Subcutaneous adipose tissue (tissue), 4 donors: Measurements from ENCODE around the gene FGF12. TPM values are rescaled to one million over a fixed set of nuclear protein-coding genes. Genes with fewer than 3 reads are reported as not detected.

Source experiments
- CTCF ChIP-seq: fragments of 450-650 bp; IDR thresholded peaks from one replicate; pipeline ENCODE4 v1.5.1; 2016; ENCODE audit warnings: low read depth, mild to moderate bottlenecking, control low read depth, antibody characterized with exemption, moderate library complexity
- total RNA-seq, 4 donors: library from RNA; depleted of rRNA; stranded (reverse); fragments of >200 nt; gene quantifications; one replicate each; pipeline ENCODE4 v1.1.0, GENCODE V29; 2016

FGF12 gene
- total RNA-seq, 4 donors from 2014 or later, result 1.1 to 12.1 (median 4.5) TPM

- no peak for TF ChIP-seq CTCF
Measured at GRCh38 chr3:192302721-192303120, 424.6 kb downstream of the FGF12 start.

- no peak for TF ChIP-seq CTCF
Measured at GRCh38 chr3:192299921-192300320, 427.4 kb downstream of the FGF12 start.

- TF ChIP-seq CTCF, result no peak
Measured at GRCh38 chr3:192296845-192297244, 430.5 kb downstream of the FGF12 start.

- TF ChIP-seq CTCF, result no peak
Measured at GRCh38 chr3:192284443-192285072, 442.8 kb downstream of the FGF12 start.

- TF ChIP-seq CTCF, result no peak
Measured at GRCh38 chr3:192281207-192281880, 446.0 kb downstream of the FGF12 start.

- no peak for TF ChIP-seq CTCF
Measured at GRCh38 chr3:192279664-192280063, 447.7 kb downstream of the FGF12 start.

GRCh38 chr3:192277477-192277876 is 449.9 kb downstream of the FGF12 start:
- no peak for TF ChIP-seq CTCF
